GM12873 (cell line): ENCODE results near the gene ENPP1.

Experiments used
- TF ChIP-seq, protein P1 (sequence below): IDR thresholded peaks from 2 replicates; pipeline ENCODE4 v1.5.1; 2012; ENCODE audit warnings: low read depth, mild to moderate bottlenecking, moderate library complexity, low read length, control low read depth; ENCODE audit not compliant: insufficient read depth; ENCODE audit errors: missing control alignments

The ENPP1 gene

DNA sequence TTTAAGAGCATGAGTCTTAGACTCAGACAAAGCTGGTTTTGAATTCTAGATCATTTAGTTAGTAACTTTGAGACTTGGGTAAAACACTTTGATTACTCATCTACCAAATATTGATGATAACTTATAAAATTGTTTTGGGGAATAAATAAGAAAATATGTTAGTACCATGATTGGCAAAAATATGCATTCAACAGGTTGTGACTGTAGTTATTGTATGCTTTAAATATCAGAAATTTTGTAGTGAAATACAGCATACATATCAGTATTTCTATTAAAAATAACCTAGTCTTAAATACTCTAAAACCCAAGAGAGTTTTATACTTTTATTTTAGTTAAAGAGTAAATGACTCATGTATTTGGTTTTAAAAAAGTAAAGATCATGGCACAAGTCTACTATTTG lies 68.7 kb downstream of the ENPP1 start:
- TF ChIP-seq, protein P1, sequence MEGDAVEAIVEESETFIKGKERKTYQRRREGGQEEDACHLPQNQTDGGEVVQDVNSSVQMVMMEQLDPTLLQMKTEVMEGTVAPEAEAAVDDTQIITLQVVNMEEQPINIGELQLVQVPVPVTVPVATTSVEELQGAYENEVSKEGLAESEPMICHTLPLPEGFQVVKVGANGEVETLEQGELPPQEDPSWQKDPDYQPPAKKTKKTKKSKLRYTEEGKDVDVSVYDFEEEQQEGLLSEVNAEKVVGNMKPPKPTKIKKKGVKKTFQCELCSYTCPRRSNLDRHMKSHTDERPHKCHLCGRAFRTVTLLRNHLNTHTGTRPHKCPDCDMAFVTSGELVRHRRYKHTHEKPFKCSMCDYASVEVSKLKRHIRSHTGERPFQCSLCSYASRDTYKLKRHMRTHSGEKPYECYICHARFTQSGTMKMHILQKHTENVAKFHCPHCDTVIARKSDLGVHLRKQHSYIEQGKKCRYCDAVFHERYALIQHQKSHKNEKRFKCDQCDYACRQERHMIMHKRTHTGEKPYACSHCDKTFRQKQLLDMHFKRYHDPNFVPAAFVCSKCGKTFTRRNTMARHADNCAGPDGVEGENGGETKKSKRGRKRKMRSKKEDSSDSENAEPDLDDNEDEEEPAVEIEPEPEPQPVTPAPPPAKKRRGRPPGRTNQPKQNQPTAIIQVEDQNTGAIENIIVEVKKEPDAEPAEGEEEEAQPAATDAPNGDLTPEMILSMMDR = no peak

DNA sequence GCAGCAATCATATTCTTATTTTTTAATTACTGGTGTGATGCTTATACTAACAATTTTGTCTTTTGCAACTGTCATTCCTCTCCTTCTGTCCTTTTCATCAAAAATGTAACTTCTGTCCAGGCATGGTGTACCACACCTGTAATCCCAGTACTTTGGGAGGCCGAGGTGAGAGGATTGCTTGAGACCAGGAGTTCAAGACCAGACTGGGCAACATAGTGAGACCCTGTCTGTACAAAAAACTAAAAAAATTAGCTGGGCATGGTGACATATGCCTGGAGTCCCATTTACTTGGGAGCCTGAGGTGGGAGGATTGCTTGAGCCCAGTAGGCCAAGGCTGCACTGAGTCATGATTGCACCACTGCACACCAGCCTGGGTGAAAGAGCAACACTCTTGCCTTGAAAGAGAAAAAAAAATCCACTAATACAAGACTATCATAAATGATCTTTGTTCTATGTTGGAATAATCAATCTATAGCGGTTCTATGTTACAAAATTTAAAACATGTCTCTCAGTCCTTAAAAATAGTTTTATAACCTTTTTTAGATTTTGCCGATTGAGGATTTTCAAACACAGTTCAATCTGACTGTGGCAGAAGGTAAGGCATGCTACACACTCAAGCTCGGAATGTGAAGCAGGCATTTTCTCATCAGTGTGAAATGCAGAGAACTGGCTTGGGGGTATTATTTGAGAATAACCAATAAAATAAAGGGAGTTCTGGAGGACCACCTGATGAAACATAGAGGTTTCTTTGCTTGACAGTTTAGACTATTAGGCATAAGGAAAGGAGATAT lies 70.4 kb downstream of the ENPP1 start:
- TF ChIP-seq, protein P1 = no peak

DNA sequence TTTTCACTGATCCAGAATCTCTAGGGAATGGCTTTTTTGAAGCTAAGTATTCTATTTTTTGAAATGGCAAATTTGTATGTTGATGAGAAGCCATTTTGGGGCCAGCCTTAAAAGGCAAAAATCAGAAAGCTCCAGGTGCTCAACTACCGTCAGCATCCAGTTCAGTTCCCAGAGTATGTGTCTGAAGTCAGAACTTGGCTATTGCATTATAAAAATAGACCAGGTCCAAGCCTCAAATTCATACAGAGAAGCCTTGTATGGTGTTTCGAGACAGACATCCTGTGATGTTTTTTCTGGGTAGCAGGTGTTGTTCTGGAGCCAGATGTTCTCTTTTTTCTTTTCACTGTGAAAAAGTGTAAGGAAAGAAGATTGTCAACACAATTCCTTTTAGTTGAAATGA lies 75.2 kb downstream of the ENPP1 start:
- TF ChIP-seq, protein P1 = no peak

DNA sequence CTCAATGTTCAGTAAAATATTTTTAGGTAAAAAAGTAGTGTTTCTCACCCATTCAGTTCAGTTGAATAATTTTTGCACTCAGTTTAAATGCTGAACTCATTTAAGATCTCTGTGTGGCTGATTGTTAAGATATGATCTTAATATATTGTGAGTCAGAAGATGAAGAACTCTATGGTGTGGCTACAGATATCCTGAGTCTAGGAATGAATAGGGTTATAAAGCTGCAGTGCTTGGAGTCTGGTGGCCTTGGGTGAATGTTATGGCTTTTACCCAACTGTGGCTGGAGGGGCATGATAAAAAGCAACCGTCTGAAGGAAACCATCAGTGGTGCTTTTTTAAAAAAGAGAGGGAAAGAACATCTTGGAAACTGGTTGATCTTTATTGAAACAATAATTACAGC lies 77.4 kb downstream of the ENPP1 start:
- TF ChIP-seq, protein P1 = no peak

DNA sequence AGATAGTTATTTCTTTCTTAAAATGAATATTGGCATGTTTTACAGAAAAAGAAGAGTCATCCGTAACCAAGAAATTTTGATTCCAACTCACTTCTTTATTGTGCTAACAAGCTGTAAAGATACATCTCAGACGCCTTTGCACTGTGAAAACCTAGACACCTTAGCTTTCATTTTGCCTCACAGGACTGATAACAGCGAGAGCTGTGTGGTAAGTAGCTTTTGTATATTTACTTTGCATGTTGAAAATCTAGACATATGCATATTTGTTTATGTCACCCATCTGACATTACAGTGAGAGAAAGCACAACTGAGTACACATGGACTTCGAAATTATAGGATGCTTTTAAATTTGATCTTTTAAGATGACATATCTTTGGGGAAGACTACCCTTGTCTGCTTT lies 78.7 kb downstream of the ENPP1 start:
- TF ChIP-seq, protein P1 = no peak

DNA sequence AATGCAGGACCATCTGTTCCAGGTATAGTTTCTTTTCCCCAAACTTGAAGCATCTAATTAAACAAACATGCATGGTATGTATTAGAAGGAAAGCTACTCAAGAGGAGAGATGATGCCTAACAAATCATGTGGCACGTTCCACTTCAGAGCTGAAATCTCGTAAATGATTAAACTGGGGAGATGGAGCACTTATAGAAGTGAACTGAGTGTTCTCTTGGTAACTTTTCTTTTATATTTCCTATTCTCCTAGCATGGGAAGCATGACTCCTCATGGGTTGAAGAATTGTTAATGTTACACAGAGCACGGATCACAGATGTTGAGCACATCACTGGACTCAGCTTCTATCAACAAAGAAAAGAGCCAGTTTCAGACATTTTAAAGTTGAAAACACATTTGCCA lies 82.3 kb downstream of the ENPP1 start:
- TF ChIP-seq, protein P1 = no peak

DNA sequence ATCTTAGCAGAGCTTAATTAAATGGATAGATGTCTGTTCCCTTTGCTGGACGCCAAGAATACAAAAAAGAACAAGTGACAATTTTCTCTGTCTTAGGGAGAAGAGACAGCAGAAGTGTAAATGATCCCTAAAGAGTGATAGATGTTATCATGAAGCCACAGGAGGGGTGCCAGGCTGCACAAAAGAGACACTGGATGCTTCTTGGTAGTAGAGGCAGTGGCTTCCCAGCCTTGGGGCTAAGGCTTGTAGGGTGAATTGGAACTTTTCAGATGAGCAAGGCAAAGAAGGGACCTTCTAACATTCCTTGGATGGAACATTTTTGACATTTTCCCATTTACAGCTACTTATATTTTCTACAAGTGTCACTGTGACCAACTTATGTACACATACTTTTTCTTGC lies 85.4 kb downstream of the ENPP1 start:
- TF ChIP-seq, protein P1 = no peak
